HG03442 (cell line): ENCODE data around the gene CCDC87.
"Not testable (repeated sequence)": the region's sequence is repeated elsewhere in the genome, so short reads cannot be mapped to it uniquely, and the experiment has no call there.

Experiments used
- ATAC-seq: cut with Tn5 transposase; IDR thresholded peaks from one replicate; pipeline ENCODE4 v1.9.1; 2021; ENCODE audit warnings: mild to moderate bottlenecking, moderate library complexity; ENCODE audit not compliant: unreplicated experiment

CCDC87 gene

DNA sequence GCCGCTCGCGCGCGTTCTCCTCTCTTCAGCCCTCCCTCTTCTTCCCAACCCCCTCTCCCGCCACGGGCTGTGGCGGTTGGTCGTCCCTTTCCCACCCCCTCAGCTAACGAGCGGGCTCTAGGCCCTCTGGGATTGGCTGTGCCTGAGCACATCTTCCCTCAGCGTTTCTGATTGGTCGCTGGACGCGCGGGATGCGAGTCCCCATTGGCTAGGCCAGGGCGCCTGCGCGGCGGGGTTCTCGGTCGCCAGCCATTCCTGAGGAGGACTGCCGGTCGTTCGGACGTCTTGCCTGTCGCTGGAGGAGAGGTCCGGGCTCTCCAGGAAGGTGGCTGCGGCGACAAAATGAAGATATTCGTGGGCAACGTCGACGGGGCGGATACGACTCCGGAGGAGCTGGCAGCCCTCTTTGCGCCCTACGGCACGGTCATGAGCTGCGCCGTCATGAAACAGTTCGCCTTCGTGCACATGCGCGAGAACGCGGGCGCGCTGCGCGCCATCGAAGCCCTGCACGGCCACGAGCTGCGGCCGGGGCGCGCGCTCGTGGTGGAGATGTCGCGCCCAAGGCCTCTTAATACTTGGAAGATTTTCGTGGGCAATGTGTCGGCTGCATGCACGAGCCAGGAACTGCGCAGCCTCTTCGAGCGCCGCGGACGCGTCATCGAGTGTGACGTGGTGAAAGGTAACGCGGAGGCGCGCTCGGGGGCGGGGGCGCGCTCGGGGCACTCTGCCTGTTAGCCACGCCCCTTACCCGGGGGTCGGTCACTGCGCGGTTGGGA is 23.7 kb upstream of the CCDC87 start, which contains the start of gene RBM14:
TSS of gene RBM14 (plus strand) at position 252 of the 776 bp plus-strand sequence. CDS start at position 343, 91 bp downstream.
- peak; percentile 88 for ATAC-seq

- no peak for ATAC-seq
These were observed 21.2 kb upstream of the CCDC87 start for GRCh38 chr11:66614073-66614472.

DNA sequence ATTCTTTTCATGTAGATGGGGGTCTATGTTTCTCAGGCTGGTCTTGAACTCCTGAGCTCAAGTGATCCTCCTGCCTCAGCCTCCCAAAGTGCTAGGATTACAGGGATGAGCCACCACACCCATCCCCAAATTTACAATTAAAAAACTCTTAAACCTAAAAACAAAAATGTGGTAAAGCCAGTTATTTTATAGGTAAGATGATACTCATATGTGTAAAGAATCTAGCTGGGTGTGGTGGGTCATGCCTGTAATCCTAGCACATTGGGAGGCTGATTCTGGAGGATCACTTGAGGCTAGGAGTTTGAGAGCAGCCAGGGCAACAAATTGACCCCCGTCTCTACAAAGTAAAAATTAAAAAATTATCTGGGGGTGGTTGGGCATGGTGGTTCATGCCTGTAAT is 19.6 kb upstream of the CCDC87 start:
- no peak for ATAC-seq

DNA sequence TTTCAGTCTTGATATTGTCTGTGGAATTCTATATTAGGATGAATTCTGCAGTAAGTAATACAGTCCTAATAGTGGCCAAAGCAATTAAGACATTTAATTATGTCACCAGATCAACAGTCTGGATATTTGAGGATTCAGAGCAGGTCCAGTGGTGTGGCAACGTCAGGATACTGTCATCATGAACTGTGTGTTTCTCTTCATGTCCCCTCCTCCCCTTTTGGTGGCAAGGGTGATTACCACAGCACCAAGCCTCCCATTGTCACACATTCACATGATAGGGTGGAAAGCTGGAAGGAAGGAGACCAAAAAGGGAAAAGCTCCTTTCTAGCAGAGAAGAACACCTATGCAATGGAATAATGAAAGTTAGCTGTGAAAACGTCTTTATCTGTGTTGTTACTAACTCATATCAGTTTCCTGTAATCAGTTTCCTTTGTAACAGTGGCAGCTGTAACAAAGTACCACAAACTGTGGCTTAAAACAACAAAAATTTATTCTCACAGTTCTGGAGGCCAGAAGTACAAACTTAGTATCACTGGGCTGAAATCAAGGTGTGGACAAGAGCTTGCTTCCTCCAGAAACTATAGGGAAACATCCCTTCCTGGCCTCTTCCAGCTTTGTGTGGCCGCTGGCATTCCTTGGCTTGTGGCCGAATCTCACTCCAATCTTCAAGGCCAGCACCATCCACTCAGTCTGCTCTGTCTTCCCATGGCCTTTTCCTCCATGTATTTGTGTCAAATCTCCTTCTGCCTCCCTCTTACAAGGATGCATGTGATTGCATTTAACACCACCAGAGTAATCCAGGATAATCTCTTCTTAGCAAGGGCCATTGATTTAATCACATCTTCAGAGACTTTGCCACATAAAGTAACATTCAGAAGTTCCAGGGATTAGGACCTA is 17.1 kb upstream of the CCDC87 start:
- no peak for ATAC-seq

DNA sequence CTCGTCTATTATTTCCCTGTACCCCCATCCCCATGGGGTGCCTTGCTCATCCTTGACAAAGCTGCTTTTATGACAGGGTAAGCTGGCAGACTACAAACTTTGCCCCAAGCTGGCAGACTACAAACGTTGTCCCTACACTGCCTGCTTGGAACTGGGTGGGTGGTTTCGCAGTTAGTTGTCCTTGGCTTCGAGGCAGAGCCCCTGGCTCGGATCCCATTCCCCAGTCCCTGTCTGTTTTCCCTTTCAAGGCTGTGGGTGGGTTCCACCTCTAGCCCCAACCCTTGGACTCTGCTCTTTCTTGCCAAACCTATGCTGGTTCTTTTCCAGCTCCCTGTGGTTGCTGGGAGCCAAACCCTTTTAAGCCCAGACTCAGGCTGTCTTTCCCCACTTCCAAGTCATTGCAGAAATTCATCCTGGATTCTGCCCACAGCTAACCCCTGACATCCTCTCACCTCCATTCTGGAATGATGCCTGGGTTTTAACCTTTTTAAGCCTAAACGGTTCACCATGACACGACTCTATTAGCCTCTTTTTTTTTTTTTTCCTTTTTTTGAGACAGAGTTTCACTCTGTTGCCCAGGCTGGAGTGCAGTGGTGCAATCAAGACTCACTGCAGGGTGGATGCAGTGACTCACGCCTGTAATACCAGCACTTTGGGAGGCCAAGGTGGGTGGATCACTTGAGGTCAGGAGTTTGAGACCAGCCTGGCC is 14.4 kb upstream of the CCDC87 start:
- no peak for ATAC-seq

GRCh38 chr11:66606608-66607007 is 13.7 kb upstream of the CCDC87 start:
- not testable (repeated sequence) for ATAC-seq

DNA sequence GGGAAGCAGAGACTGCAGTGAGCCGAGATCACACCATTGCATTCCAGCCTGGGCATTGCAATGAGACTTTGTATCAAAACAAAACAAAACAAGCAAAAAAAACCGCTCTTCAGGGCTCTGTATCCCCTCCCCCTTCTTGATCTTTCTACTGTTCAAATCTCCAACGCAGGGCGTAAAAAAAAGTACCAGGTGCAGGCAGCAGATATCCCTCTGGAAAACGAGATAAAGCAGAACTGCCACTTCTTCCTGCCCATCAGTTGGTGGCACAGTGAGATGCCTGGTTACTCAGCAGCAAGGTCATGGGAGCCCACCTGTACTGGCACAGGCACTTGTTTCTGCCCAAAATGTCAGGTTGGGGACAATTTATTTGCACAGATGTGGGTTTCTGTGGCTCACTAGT is 11.3 kb upstream of the CCDC87 start:
- ATAC-seq, result no peak

DNA sequence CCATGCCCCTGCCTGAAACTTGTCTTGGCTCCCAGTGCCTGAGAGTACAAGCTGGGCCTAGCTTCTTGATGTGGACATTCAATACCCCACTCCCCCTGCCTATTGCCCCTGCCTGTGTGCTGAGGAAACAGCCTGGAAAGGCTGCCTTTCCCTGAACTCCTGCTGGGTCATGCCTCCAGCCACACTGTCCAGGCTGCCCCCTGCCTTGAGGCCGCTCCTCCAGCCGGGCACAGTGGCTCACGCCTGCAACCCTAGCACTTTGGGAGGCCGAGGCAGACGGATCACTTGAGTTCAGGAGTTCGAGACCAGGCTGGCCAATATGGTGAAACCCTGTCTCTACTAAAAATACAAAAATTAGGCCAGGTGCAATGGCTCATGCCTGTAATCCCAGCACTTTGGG is 10.2 kb upstream of the CCDC87 start:
- no peak for ATAC-seq

DNA sequence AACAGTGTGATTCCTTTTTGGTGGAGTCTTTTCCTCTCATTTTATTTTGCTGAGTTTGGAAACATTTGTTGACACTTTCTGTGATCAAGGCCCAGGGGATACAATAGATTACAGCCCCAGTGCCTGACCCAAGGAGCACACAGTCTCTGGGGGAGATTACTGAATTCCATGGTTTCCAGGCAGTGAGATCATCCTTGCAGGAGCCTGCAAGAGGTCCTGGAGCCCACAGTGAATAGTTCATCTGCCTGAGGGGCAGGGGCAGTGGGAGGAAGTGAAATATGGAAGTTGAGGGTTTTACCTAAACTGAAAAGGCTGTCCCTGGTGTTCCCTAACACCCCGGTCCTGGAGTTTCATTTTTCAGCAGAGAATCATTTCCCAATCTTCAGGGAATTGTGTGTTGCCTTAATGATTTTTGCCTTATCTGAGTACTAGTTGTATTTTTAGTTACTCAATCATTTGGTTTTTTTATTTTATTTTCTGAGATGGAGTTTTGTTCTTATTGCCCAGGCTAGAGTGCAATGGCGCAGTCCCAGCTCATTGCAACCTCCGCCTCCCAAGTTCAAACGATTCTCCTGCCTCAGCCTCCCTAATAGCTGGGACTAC is 7.9 kb upstream of the CCDC87 start:
- no peak for ATAC-seq

GRCh38 chr11:66600219-66600618 is 7.4 kb upstream of the CCDC87 start:
- ATAC-seq, result no peak

- ATAC-seq, result no peak
These were observed 6.1 kb upstream of the CCDC87 start for GRCh38 chr11:66598993-66599392.

DNA sequence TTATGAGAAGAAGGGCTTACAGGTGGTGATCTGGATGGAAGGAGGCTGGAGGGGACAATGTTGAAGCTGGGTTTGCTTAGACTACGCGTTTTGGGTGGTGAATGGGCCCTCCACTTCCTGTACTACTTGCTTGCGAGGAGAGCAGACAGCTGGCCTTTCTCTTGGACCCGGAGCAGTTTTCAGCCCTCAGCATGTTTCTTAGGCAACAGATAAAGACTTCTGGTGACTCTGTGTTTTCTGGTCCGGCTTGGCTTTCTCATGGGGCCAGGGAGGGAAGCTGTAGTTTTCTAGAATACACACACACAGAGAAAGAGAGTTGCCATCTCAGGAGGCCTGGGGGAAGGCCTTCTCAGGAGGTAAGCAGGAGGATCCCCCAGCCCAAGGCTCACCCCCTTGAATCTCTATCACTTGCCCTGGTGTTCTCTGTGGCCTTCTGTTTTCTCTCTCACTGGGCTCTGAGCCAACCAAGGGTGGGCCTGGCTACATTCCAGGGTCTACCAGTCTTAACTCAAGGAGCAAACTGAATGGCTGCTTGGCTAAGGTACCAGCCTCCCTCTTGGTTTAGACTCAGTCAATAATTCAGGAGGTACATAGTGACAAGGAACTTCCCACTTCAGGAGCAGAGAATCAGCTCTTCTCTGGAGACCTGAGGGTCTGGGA is 2.5 kb upstream of the CCDC87 start:
- no peak for ATAC-seq

DNA sequence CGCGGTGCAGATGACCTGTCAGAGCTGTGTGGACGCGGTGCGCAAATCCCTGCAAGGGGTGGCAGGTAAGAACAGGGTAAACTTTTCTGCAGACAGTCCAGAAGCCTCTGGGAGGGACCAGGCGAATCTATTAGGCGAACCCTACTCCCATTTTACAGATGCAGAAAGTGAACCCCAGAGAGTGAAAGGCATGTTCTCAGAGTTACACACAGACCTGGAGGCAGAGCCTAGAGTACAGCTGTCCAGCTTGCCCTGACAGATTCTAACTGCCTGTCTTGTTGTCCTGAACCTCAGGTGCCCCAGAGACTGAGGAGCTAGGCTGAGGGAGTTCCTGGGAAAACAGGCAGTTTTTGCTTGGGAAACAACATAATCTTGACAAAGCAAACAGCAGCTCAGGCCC is 787 bp upstream of the CCDC87 start:
- ATAC-seq, result no peak

GRCh38 chr11:66593303-66593635 is 406 bp upstream of the CCDC87 start:
- ATAC-seq, result peak; percentile 15

DNA sequence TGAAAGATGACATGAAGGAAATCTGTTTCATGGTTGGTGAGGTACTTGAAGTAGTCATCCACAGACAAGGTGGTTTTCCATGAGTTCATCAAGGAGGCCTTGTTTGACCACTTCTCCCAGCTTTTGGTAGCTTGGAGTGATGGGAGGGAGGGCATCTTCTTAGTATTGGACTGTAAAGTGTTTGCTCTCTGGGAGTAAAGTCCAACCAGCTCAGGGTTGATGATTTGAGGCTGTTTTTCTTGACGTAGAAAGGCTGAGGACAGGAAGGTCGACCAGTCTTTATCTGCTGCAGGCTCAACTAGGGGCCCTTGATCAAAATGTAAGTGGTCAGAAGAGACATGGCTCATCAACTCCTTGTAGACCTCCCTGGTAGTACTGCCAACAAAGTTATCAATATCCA is 1.7 kb downstream of the CCDC87 start:
- ATAC-seq, result no peak

DNA sequence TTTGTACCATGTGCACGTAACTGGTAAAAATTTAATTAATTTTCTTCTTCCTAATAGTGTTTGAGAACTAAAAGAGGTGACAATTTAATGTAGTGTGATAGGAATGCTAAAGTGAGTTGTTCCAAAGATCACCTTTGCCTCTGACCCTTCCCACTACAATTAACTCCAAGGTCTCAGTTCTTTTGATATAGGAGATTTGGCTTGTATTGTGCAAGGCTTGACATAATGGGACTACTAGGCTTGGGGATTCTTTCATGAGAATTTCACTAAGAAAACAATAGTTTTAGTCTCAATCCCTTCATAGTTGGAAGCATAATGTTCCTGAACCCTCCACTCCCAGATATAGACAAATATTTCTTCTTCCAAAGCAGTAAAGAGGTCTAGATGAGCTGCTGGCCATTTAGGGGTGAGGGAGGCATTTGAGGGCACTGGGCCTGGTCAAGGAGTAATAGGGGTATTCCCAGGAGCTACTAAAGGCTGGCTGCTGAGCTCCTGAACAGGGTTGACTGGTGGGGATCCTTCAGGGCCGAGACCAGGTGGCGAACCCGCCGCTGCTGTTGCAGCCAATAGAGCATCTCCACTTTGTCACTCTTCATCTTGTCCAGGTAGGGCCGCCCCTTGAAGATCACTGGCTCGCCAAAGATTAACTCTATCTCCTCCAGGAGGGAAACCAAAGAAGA is 2.7 kb downstream of the CCDC87 start:
- no peak for ATAC-seq

DNA sequence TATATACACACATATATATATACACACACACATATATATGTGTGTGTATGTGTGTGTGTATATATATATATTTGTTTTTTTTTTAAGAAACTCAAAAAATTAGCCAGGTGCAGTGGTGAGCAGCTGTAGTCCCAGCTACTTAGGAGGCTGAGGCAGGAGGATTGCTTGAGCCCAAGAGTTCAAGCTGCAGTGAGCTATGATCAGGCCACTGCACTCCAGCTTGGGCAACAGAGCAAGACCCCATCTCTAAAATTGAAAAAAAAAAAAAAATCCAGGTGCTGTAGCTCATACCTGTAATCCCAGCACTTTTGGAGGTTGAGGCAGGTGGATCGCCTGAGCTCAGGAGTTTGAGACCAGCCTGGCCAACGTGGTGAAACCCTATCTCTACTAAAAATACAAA is 3.5 kb downstream of the CCDC87 start:
- ATAC-seq, result not testable (repeated sequence)

DNA sequence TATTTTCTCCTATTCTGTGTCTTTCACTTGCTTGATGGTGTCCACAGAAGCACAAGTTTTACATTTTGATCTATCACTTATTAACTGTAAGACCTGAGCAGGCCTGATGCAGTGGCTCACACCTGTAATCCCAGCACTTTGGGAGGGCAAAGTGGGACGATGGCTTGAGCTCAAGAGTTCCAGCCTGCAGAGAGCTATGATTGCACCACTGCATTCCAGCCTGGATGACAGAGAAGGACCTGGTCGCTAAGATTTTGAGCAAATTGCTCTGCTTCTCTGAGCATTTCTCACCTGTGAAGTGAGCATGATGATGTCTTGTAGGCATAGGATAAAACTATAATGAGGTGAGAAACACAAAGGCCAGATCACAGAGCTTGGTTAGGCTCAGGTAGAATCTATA is 6.7 kb downstream of the CCDC87 start:
- ATAC-seq, result no peak

GRCh38 chr11:66585447-66585846 is 7.4 kb downstream of the CCDC87 start:
- not testable (repeated sequence) for ATAC-seq

DNA sequence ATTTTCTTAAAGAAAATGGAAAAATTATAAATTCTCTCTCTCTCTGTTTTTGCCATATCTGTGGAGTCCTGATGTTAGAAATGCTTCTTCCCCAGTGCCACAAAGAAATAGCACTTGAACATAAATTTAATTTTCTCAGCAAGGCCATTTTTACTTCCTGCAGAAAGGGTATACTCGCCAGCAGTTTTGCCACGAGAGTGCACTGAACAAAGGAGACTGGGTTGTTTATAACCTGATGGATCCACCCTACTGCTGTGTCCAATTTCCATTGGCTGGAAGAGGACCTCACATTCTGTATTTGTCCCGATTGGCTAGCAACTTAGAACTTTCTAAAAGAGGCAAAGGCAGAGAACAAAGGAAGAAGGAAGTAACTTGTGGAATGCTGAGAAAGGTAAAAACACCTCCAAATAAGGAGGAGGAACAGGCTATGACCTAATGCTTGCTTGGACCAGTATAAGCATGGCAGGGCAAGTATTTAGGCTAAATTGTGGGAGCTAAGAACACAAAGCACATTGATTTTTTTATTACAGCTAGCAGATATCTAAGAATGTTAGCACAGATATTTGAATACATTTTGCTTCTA is 10.2 kb downstream of the CCDC87 start:
- ATAC-seq, result not testable (repeated sequence)
